SK-N-SH treated with all-trans-retinoic acid at 6 μM for 48 hours (cell line): ENCODE results near the gene SLC25A6.

Source experiments
- ATAC-seq: fragments of 200-7000 bp; cut with Tn5 transposase; 3 replicates; pipeline ENCODE4 v1.9.1; 2020; ENCODE audit warnings: mild to moderate bottlenecking, moderate library complexity
- ARNTL ChIP-seq: fragments of 450-650 bp; formaldehyde crosslinking; IDR thresholded peaks from 2 replicates; pipeline ENCODE4 v1.5.0; 2020; ENCODE audit warnings: low read depth, mild to moderate bottlenecking, moderate library complexity, borderline replicate concordance
- BACH2 ChIP-seq: fragments of 250-450 bp; sonication (Bioruptor Pico); IDR thresholded peaks from 2 replicates; pipeline ENCODE4 v1.9.0; 2021; ENCODE audit warnings: mild to moderate bottlenecking, borderline replicate concordance
- CREB5 ChIP-seq: fragments of 250-450 bp; sonication (Bioruptor Pico); IDR thresholded peaks from 2 replicates; pipeline ENCODE4 v1.5.1; 2020; ENCODE audit warnings: low read depth, mild to moderate bottlenecking, moderate library complexity
- CSDC2 ChIP-seq: fragments of 250-450 bp; sonication (Bioruptor Pico); IDR thresholded peaks from 2 replicates; pipeline ENCODE4 v1.5.0; 2020; ENCODE audit warnings: mild to moderate bottlenecking, moderate library complexity
- CSRNP3 ChIP-seq: fragments of 250-450 bp; sonication (Bioruptor Pico); IDR thresholded peaks from 2 replicates; pipeline ENCODE4 v1.5.1; 2021; ENCODE audit warnings: mild to moderate bottlenecking, moderate library complexity
- ESRRG ChIP-seq: fragments of 250-450 bp; sonication (Bioruptor Pico); IDR thresholded peaks from 2 replicates; pipeline ENCODE4 v1.6.1; 2021; ENCODE audit warnings: mild to moderate bottlenecking
- GLIS3 ChIP-seq: fragments of 250-450 bp; sonication (Bioruptor Pico); IDR thresholded peaks from 2 replicates; pipeline ENCODE4 v1.5.0; 2020; ENCODE audit warnings: mild to moderate bottlenecking, moderate library complexity
- ISL1 ChIP-seq: fragments of 250-450 bp; sonication (Bioruptor Pico); IDR thresholded peaks from 2 replicates; pipeline ENCODE4 v2.1.2; 2022; ENCODE audit warnings: mild to moderate bottlenecking, moderate library complexity
- OSR1 ChIP-seq: fragments of 250-450 bp; sonication (Bioruptor Pico); IDR thresholded peaks from 2 replicates; pipeline ENCODE4 v1.8.0; 2022; ENCODE audit warnings: moderate library complexity, mild to moderate bottlenecking, inconsistent platforms
- PATZ1 ChIP-seq: fragments of 250-450 bp; sonication (Bioruptor Pico); IDR thresholded peaks from 2 replicates; pipeline ENCODE4 v1.8.0; 2020; ENCODE audit warnings: mild to moderate bottlenecking, moderate library complexity, borderline replicate concordance
- POU6F1 ChIP-seq: fragments of 250-450 bp; sonication (Bioruptor Pico); IDR thresholded peaks from 2 replicates; pipeline ENCODE4 v1.8.0; 2021; ENCODE audit warnings: low read depth, mild to moderate bottlenecking, moderate library complexity, borderline replicate concordance
- PPARA ChIP-seq: fragments of 250-450 bp; sonication (Bioruptor Pico); IDR thresholded peaks from 2 replicates; pipeline ENCODE4 v1.5.0; 2020; ENCODE audit warnings: mild to moderate bottlenecking, borderline replicate concordance
- RARB ChIP-seq: fragments of 250-450 bp; sonication (Bioruptor Pico); IDR thresholded peaks from 2 replicates; pipeline ENCODE4 v1.8.0; 2021; ENCODE audit warnings: mild to moderate bottlenecking, moderate library complexity
- SNAI2 ChIP-seq: fragments of 250-450 bp; sonication (Bioruptor Pico); IDR thresholded peaks from 2 replicates; pipeline ENCODE4 v1.5.0; 2020; ENCODE audit warnings: mild to moderate bottlenecking, moderate library complexity
- TCF4 ChIP-seq: fragments of 250-450 bp; sonication (Bioruptor Pico); IDR thresholded peaks from 2 replicates; pipeline ENCODE4 v1.8.0; 2021; ENCODE audit warnings: mild to moderate bottlenecking, moderate library complexity, borderline replicate concordance
- TOX ChIP-seq: fragments of 250-450 bp; sonication (Bioruptor Pico); IDR thresholded peaks from 2 replicates; pipeline ENCODE4 v1.8.0; 2021; ENCODE audit warnings: mild to moderate bottlenecking, moderate library complexity, borderline replicate concordance
- TSHZ2 ChIP-seq: fragments of 250-450 bp; sonication (Bioruptor Pico); IDR thresholded peaks from 2 replicates; pipeline ENCODE4 v1.5.0; 2020; ENCODE audit warnings: mild to moderate bottlenecking, moderate library complexity
- ZC3H10 ChIP-seq: fragments of 250-450 bp; sonication (Bioruptor Pico); IDR thresholded peaks from 2 replicates; pipeline ENCODE4 v1.5.1; 2021; ENCODE audit warnings: mild to moderate bottlenecking, moderate library complexity
- ZFP3 ChIP-seq: fragments of 250-450 bp; sonication (Bioruptor Pico); IDR thresholded peaks from 2 replicates; pipeline ENCODE4 v1.5.0; 2020; ENCODE audit warnings: mild to moderate bottlenecking, moderate library complexity
- ZFP30 ChIP-seq: fragments of 450-650 bp; formaldehyde crosslinking; IDR thresholded peaks from 2 replicates; pipeline ENCODE4 v1.5.0; 2022; ENCODE audit warnings: mild to moderate bottlenecking, moderate library complexity
- ZNF565 ChIP-seq: fragments of 450-650 bp; formaldehyde crosslinking; conservative IDR thresholded peaks from 2 replicates; pipeline ENCODE4 v1.5.0; 2020; ENCODE audit warnings: low read depth, mild to moderate bottlenecking, moderate library complexity
- ZNF70 ChIP-seq: fragments of 450-650 bp; formaldehyde crosslinking; IDR thresholded peaks from 2 replicates; pipeline ENCODE4 v1.5.0; 2020; ENCODE audit warnings: mild to moderate bottlenecking, moderate library complexity

SLC25A6 gene

GRCh38 chrX:1389181-1389992 is 2.5 kb downstream of the SLC25A6 start:
- ATAC-seq = no peak
- TF ChIP-seq GLIS3 (CRISPR knock-in tag) (no peak), TSHZ2 (CRISPR knock-in tag) (no peak), PPARA (CRISPR knock-in tag) (no peak), OSR1 (CRISPR knock-in tag) (no peak), TOX (CRISPR knock-in tag) (no peak), RARB (CRISPR knock-in tag) (no peak)
- TF ChIP-seq, all 23 proteins: peak for 0

GRCh38 chrX:1388651-1389050 is 3.3 kb downstream of the SLC25A6 start:
- no peak for ATAC-seq

More at GRCh38 chrX:1388651-1389050, 3.3 kb downstream of the SLC25A6 start:
- no peak for TF ChIP-seq ARNTL (CRISPR knock-in tag)
- no peak for TF ChIP-seq CSRNP3 (CRISPR knock-in tag)
- no peak for TF ChIP-seq ISL1 (CRISPR knock-in tag)
- TF ChIP-seq SNAI2 (CRISPR knock-in tag) = no peak
- TF ChIP-seq RARB (CRISPR knock-in tag) = no peak
- TF ChIP-seq ZNF565 (CRISPR knock-in tag) = no peak
- TF ChIP-seq ZNF70 (CRISPR knock-in tag) = no peak
- no peak for TF ChIP-seq ZC3H10 (CRISPR knock-in tag)
- TF ChIP-seq TCF4 (CRISPR knock-in tag) = no peak
- no peak for TF ChIP-seq BACH2
- no peak for TF ChIP-seq PPARA (CRISPR knock-in tag)
- no peak for TF ChIP-seq ESRRG (CRISPR knock-in tag)
- TF ChIP-seq CSDC2 (CRISPR knock-in tag) = no peak
- TF ChIP-seq CREB5 (CRISPR knock-in tag) = no peak
- no peak for TF ChIP-seq POU6F1 (CRISPR knock-in tag)
- TF ChIP-seq TOX (CRISPR knock-in tag) = no peak
- no peak for TF ChIP-seq ZFP30 (CRISPR knock-in tag)
- TF ChIP-seq PATZ1 (CRISPR knock-in tag) = no peak
- no peak for TF ChIP-seq ZFP3 (CRISPR knock-in tag)
